Right cardiac atrium (tissue), 5 donors: ENCODE data around the gene EPYC. TPM values are rescaled to one million over a fixed set of nuclear protein-coding genes. Genes with fewer than 3 reads are reported as not detected.

ENCODE experiments used
- ATAC-seq, 2 donors: fragments of 200-7000 bp; cut with Tn5 transposase; one replicate each; pipeline versions ENCODE4 v1.8.0 to v1.9.1; 2020; ENCODE audit warnings: moderate library complexity in 2 of 2, mild to moderate bottlenecking in 1 of 2
- DNase-seq, 3 donors: peaks; one replicate each; pipeline ENCODE4 v3.0.0-alpha.2; 2020
- H3K27ac ChIP-seq: one replicate; pipeline ENCODE4 v1.5.1; 2013; ENCODE audit warnings: mild to moderate bottlenecking, low read length, control low read depth, moderate library complexity
- H3K27me3 ChIP-seq: one replicate; pipeline ENCODE4 v1.6.1; 2013; ENCODE audit not compliant: control insufficient read depth, insufficient read depth
- H3K4me1 ChIP-seq: one replicate; pipeline ENCODE4 v1.6.1; 2013; ENCODE audit warnings: low read length; ENCODE audit not compliant: control insufficient read depth, insufficient read depth
- H3K4me3 ChIP-seq: one replicate; pipeline ENCODE4 v1.5.1; 2013; ENCODE audit warnings: low read length, control low read depth
- H3K9me3 ChIP-seq: one replicate; pipeline ENCODE4 v1.6.1; 2013; ENCODE audit warnings: low read length; ENCODE audit not compliant: control insufficient read depth
- WGBS: extraction: QIAGEN DNeasy Blood & Tissue Kit; methylation state at CpG from one replicate; pipeline ENCODE4 v1.1.7; 2013; 5-methylcytosine and 5-hydroxymethylcytosine counted together
- intact Hi-C, 4 donors: fragments of 100-400 bp; cut with DNase I; formaldehyde crosslinking; loops; one replicate each; pipeline versions ENCODE4 v1.11.0 to v1.14.0; 2022 to 2023
- polyA plus RNA-seq: library from polyadenylated mRNA; stranded (reverse); fragments of 200-250 nt; gene quantifications from one replicate; pipeline ENCODE4 v1.2.3, GENCODE V29; 2013
- total RNA-seq, 4 donors: library from RNA; stranded (reverse); fragmentation: NEBNext Ultra II Directional; extraction: Animal tissue kit (Norgen Biotek cat#: 25700); gene quantifications; one replicate each; pipeline ENCODE4 v1.2.1, GENCODE V29; 2021
- donor health status: healthy with polysubstance abuse.
- donor health status: DM: no; HTN: yes; CAD: no.
- donor health status: DM: no; HTN: no; CAD: no.
- donor health status: DM: no; HTN: yes; CAD: no; lungs with severe emphysema.
- donor health status: DM: yes; HTN: yes; CAD: no.

Gene EPYC
- total and polyA plus RNA-seq, 5 donors, result 0.09 TPM; not detected in 4

DNA sequence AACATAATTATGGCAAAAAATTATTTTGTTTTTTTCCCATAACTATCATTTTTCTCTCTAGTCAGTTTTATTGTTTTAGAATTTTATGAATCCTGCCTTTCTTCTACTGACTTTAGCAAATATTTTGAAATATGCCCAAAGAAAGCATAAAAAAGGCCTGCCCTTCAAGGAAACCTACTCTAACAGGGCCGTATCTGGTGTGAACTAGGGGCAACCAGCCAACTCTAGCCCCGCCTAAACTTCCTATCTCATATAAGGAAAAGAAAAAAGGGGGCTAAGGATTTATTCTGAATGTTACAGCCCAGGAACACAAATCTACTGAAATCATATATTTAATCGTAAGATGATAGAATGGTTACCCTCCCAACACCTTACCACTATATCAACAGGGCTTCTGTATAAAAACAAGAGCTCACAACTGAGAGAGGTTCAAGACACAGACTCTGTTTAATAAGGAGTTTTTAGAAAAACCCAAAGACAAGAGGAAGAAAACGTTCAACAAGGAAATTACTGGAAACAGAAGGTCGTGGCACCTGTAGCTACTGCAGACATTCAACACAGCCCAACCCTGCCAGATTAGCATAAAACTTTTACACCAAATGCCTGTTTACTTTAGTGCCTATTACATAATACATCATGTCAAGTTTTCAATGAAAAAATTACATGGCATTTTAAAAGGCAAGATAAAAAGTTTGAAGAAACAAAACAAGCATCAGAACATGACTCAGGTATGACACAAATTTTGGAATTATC is 12.9 kb upstream of the EPYC start:
- Histone ChIP-seq H3K27me3 (no peaks in the 10 kb centered on the region), H3K27ac (peak overlapping the region; percentile 45), H3K9me3 (no peaks in the 10 kb centered on the region), H3K4me1 (no peaks in the 10 kb centered on the region), H3K4me3 (no peak overlapping the region)
- DNase-seq, result peak; percentile 35 to 86 (median 45)
- peak in 1 of 2 donors; percentile 71 for ATAC-seq
- 49% methylated on average over 5 of the region's 5 CpGs for WGBS
- intact Hi-C loops, result no loop called here

DNA sequence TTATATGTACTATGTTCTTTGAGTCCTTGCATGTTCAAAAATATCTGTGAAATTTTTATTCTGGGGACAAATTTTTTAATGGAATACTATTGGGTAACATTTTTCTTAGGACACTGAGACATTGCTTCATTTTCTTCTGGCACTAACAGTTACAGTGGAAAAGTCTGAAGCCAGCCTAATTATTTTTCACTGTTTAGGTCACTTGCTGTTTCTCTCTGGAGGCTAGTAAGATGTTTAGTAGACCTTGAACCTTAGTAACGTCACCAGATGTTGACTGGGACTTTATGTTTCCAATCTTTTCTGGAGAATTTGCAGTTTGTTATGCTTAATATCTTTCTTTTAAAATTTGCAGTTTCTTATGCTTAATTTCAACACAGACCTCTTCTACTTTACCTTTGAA is 12.3 kb upstream of the EPYC start:
- WGBS, result 59% methylated on average over 1 of the region's 1 CpG
- Histone ChIP-seq H3K9me3 (no peaks in the 10 kb centered on the region), H3K4me3 (no peak overlapping the region), H3K27ac (no peak overlapping the region), H3K4me1 (no peaks in the 10 kb centered on the region), H3K27me3 (no peaks in the 10 kb centered on the region)
- DNase-seq, result no peak
- intact Hi-C loops, result no loop called here
- peak; percentile 62 to 91 for ATAC-seq

DNA sequence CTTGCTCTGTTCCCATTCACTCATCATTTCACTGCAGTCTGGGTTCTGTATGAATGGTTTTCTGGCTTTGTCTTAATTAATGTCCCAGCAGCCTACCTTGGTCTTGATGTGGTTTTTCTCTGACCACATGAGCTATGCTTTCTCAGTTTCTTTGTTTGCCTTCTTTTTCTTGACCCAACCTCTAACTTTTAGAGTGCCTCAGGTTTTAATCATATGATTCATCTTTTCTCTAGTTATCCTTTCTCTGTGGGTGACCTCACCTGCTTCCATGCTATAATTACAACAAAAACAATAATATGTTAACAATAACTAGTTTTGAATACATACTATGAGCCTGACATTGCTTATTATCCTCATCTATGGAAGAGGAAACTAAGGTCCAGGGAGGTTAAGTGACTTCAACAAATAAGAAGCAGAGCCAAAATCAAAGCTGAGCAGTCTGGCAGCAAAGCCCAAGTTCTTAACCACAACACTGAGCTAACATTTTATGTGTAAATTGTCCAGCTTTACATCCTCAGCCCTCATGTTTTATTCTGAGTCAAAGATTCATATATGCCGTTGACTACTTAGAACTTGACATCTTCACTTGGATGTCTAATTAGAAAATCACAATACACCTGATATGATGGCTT is 4.7 kb upstream of the EPYC start:
- ATAC-seq (no peak), DNase-seq (no peak)
- WGBS, result 57% methylated on average over 1 of the region's 1 CpG
- intact Hi-C loops, result no loop called here
- Histone ChIP-seq H3K9me3 (no peaks in the 10 kb centered on the region), H3K4me3 (no peak overlapping the region), H3K4me1 (no peaks in the 10 kb centered on the region), H3K27me3 (no peaks in the 10 kb centered on the region), H3K27ac (no peak overlapping the region)

DNA sequence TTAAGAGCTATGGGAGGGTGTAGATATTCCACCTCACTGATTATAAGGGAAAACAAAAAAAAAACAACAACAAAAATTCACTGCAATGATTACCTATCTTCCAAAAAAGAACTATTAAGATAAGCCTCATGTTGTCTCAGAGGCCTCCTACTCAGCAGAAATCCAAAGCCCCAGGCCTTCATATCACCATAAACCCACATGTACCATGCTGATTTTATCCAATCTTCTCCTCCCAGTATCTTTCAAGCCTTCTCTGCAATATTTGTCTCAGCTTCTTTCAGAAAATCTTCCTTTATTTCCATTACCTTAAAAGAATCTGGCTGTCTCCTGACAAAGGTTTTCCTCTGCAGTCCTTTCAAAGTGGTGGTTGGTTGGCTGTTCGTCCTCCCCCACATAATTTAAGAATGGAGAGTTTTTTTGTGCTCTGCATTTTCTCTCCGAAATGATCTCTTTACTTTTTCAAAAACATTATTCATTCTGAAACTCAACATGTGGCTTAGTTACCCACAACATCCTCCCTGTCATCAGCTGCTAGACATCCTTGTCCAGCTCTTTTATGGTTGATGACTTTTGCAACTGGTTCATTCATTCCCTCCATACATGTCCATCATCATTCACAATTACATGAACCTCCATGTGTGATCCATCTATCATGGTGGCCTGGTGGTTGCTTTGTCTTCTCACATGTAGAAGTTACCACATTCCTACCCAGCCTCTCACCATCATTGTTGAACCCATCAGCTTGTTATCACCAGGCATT is 2.9 kb upstream of the EPYC start:
- no peaks in the 10 kb centered on the region for H3K9me3 ChIP-seq
- no peaks in the 10 kb centered on the region for H3K27me3 ChIP-seq
- H3K27ac ChIP-seq, result no peak overlapping the region
- 83% methylated on average over 2 of the region's 2 CpGs for WGBS
- H3K4me1 ChIP-seq, result no peaks in the 10 kb centered on the region
- H3K4me3 ChIP-seq, result no peak overlapping the region
- intact Hi-C loops, result no loop called here
- ATAC-seq, result no peak
- no peak for DNase-seq

DNA sequence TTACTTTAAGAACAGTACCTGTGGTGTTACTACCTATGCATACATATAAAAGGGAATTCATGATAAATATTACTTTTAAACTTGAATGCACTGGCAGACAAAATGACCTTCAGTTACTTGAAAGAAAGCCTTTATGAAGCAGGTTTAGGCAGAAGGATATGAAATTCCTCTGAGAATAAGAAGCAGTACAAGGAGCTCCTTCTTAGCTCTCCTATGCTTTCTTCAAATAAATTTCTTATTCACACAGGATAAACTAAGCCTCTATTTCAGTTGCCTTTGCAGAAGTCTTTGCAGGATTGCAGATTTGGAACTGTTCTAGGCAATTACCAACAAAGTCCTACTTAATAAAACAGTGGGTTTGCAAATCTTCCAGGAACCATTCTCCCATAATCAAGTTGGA is 1.0 kb downstream of the EPYC start:
- no peaks in the 10 kb centered on the region for H3K4me1 ChIP-seq
- ATAC-seq, result no peak
- intact Hi-C loops, result no loop called here
- no peak overlapping the region for H3K4me3 ChIP-seq
- DNase-seq, result no peak
- H3K9me3 ChIP-seq, result no peaks in the 10 kb centered on the region
- H3K27me3 ChIP-seq, result no peaks in the 10 kb centered on the region
- no peak overlapping the region for H3K27ac ChIP-seq

DNA sequence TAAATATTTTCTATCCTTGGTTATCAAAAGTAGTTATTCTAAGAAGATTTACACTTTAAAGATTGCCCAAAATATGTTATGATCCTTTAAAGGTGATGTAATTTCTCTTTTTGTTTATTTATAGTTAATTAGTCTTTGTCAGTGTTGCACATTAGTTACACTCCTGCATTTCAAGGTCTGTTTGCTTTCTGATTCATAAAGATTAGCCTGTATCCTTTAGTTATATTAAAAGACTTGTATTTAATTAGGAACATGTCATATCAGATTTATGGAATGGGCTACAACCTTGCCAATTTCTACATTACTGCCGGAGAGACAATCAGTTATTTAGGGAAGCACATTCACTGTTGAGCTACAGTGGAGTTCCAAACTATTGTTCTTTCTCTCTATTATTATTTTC is 3.5 kb downstream of the EPYC start:
- Histone ChIP-seq H3K27me3 (no peaks in the 10 kb centered on the region), H3K4me1 (no peaks in the 10 kb centered on the region), H3K9me3 (no peaks in the 10 kb centered on the region), H3K27ac (no peak overlapping the region), H3K4me3 (no peak overlapping the region)
- DNase-seq (no peak), ATAC-seq (no peak)
- 57% methylated on average over 1 of the region's 1 CpG for WGBS
- intact Hi-C loops, result no loop called here

DNA sequence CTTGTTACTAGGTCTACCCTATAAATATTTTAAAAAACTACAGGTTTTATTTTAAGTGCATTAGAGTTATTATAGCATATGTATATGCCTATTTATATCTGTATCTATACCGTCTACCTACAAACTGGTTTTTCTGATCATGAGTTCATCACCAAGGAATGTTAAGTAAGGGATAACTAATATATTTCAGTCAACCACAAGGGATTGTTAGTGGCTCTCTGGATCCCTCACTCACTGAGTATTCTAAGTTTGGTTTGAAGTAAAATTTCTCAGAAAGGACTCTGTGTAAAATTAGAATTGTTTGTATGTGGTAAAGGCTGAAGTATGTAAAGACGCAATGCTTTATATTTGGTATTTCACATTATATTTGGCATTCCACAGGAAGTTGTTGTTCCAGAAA is 4.8 kb downstream of the EPYC start:
- ATAC-seq (no peak), DNase-seq (no peak)
- H3K4me3 ChIP-seq, result no peak overlapping the region
- 77% methylated on average over 2 of the region's 2 CpGs for WGBS
- H3K9me3 ChIP-seq, result no peaks in the 10 kb centered on the region
- no peak overlapping the region for H3K27ac ChIP-seq
- intact Hi-C loops, result no loop called here
- no peaks in the 10 kb centered on the region for H3K4me1 ChIP-seq
- H3K27me3 ChIP-seq, result no peaks in the 10 kb centered on the region

DNA sequence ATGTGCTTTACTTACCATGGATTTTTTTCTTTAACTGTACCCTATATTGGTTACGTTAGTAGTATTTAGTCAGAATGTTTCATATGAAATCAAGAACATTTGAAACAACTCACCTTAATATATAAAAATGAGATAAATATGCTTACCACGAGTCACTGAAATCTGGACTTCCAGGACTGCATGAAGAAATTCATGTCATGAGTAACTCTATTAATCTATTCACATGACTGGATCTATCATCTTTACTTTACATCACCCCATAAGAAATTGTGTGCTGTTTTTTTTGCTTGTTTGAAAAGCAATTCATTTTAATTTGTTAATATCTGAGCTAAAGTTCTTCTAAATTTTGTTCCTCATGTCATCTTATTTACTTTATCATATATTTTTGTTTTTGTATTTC is 5.2 kb downstream of the EPYC start:
- no peak overlapping the region for H3K27ac ChIP-seq
- no peaks in the 10 kb centered on the region for H3K9me3 ChIP-seq
- WGBS, result 91% methylated on average over 2 of the region's 2 CpGs
- H3K4me1 ChIP-seq, result no peaks in the 10 kb centered on the region
- H3K27me3 ChIP-seq, result no peaks in the 10 kb centered on the region
- ATAC-seq, result no peak
- no peak for DNase-seq
- intact Hi-C loops, result no loop called here
- H3K4me3 ChIP-seq, result no peak overlapping the region

DNA sequence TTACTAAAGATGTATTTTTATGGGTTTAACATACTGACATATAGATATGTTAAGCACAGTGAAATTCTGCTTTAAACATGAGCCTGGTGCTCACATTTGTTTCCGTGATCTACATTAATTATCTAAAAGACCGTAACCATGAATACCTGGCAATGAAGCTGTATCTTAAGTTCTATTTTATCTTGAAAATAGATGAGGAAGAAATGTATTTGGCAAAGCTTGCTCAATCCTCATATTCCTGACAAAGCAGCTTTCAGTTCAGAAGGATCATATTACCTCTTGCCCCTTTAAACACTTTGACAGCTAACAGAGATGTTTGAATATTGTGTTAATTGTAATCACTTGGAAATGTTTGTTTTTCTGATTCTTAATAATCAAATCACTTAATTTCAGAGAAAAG is 9.8 kb downstream of the EPYC start:
- 64% methylated on average over 2 of the region's 2 CpGs for WGBS
- intact Hi-C loops, result no loop called here
- Histone ChIP-seq H3K27me3 (no peaks in the 10 kb centered on the region), H3K4me3 (no peak overlapping the region), H3K9me3 (no peaks in the 10 kb centered on the region), H3K27ac (no peak overlapping the region), H3K4me1 (no peaks in the 10 kb centered on the region)
- DNase-seq (no peak), ATAC-seq (no peak)

DNA sequence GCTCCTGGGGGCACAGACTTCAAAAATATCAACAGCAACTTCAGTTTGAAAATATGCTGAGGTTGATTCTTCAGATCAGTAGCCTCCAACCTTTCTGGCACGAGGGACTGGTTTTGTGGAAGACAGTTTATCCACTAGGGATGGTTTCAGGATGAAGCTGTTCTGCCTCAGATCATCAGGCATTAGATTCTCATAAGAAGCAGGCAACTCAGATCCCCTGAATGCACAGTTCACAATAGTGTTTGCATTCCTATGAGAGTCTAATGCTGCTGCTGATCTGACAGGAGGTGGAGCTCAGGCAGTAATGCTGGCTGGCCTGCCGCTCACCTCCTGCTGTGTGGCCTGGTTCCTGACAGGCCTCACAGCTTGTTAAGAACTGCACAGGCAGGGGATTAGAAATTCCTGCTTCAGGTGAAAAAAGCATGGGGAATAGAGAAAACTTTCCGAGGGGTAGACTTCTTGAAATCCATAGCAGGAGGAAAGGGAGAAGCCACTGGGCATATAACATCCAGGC is 12.8 kb downstream of the EPYC start:
- H3K9me3 ChIP-seq, result no peaks in the 10 kb centered on the region
- H3K27me3 ChIP-seq, result no peaks in the 10 kb centered on the region
- DNase-seq, result peak in 1 of 3 donors; percentile 27
- H3K4me3 ChIP-seq, result no peak overlapping the region
- no peaks in the 10 kb centered on the region for H3K4me1 ChIP-seq
- no peak for ATAC-seq
- intact Hi-C loops, result no loop called here
- no peak overlapping the region for H3K27ac ChIP-seq
- WGBS, result 81% methylated on average over 3 of the region's 3 CpGs

DNA sequence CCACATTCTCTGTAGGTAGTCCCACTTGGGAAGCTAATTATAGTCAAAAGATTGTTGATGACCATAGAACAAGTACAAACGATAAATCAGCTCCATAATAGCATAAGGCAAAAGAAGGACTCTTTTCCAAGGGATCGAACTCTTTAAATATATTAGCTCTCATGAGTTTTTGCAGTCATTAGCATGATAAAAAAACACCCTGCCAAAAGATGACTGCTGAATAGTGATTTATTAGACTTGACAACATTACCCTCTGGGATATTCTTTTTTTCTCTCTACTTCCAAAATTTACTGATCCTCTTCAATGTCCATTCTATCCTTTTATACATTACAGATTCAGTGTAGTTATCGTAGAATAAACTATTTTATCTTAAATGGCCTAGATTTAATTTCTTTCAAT is 14.2 kb downstream of the EPYC start:
- intact Hi-C loops, result no loop called here
- ATAC-seq (no peak), DNase-seq (no peak)
- Histone ChIP-seq H3K4me3 (no peak overlapping the region), H3K4me1 (no peaks in the 10 kb centered on the region), H3K9me3 (no peaks in the 10 kb centered on the region), H3K27ac (no peak overlapping the region), H3K27me3 (no peaks in the 10 kb centered on the region)
- WGBS, result 40% methylated on average over 3 of the region's 3 CpGs
